NOMO-1 treated with dmso at 0.1 percent for 144 hours (cell line): Measurements from ENCODE around the gene ZNF648.
"Not testable (repeated sequence)": the region's sequence is repeated elsewhere in the genome, so short reads cannot be mapped to it uniquely, and the experiment has no call there.

ENCODE experiments used
- DNase-seq: peaks from one replicate; lab custom pipeline; 2025; ENCODE audit not compliant: unreplicated experiment; lab: John Stamatoyannopoulos, UW

The ZNF648 gene

DNA sequence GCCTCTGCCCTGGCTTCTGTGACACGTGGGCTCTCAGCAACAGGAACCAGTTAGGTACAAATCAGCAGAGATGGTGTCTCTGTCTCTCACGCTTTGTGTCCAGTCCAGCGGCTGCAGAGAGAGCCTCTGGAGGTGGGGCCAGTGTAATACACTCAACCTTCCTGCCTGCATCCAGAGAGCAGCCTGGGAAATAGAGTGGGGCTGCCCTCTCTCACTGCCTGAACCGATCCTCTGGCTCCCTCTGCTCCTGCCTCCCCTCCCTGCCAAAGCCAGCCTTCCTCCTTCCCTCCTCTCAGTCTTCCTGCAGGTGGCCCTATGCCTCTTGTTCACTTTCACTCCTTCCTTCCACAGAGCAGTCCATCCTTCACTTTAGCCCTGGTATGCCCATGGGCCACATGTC lies at the start of gene ZNF648:
Gene ZNF648 (minus strand): TSS at position 119 of the 400 bp plus-strand sequence. CDS start 3,702 bp downstream, outside the sequence.
- no peak for DNase-seq

DNA sequence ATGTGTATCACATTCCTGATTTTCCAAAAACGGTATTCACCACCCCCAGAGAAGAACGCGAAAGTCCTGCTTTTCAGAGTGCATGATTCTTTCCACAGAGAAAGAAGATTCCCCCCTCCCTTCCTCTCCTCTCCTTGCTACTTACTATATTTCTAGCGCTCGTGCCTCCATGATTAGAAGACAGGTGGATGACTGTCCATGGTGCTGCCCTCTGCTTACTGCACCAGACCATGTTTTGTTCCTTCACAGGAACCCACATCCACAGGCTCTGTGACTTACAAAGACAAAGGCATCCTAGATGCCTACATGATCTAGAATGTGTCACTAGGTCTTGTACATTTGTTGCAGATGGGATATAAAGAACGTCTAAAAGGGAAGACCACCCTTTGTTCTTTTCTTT lies 49.1 kb upstream of the ZNF648 start:
- DNase-seq: no peak

DNA sequence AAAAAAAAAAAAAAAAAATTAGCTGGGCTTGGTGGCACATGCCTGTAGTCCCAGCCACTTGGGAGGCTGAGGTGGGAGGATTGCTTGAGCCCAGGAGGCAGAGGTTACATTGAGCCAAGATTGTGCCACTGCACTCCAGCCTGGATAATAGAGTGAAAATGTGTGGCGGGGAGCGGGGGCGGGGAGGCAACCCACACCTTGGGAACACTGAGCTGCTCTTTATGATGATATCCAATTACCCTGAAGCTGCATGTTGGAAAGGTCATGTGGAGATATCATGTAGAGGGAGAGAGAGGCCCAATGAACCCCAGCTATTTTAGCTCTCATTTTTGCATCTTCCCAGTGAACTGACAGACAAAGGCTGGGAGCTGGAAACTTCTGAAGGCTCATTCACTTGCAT lies 48.3 kb upstream of the ZNF648 start:
- DNase-seq: no peak

DNA sequence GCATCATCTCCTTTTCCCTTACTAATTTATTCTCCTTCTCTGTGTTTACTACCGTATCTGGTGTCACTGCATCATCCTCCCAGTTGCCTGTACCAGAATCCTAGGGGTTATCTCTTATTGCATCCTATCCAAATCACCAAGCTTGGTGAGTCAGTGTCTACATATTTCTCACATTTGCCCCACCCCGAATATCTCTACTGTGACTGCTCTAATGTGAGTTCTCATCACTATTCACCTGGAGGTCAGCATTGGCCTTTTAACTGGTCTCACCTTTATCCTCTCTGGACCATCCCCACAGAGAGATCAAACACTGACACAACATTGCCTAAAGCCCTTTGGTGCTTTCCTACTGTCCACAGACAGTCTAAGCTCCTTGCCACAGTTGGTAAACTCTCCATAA lies 45.7 kb upstream of the ZNF648 start:
- no peak for DNase-seq

GRCh38 chr1:182102043-182102416 lies 40.5 kb upstream of the ZNF648 start:
- no peak for DNase-seq

- DNase-seq: no peak
Measured at GRCh38 chr1:182101415-182102042, 40.0 kb upstream of the ZNF648 start.

GRCh38 chr1:182098301-182098700 lies 36.8 kb upstream of the ZNF648 start:
- DNase-seq: no peak

GRCh38 chr1:182095946-182096345 lies 34.4 kb upstream of the ZNF648 start:
- no peak for DNase-seq

DNA sequence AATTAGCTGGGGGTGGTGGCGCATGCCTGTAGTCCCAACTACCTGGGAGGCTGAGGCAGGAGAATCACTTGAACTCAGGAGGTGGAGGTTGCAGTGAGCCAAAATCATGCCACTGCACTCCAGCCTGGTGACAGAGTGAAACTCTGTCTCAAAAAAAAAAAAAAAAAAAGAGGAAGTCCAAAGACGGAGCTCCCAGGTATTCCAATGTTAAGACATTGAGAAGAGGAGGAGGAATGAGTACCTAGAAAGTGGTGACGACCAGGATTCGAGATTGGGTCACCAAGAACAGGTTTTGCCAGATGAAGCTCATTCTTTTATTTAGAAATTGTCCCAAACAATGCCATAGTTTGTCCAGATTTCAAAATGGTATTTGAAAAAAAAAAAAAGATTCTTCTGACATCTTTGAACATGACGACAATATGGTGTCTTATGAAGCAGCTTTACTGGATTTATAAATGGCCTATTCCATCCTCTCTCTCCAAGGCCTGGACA lies 33.0 kb upstream of the ZNF648 start:
- not testable (repeated sequence) for DNase-seq

- DNase-seq: no peak
Measured at GRCh38 chr1:182093781-182094180, 32.3 kb upstream of the ZNF648 start.

DNA sequence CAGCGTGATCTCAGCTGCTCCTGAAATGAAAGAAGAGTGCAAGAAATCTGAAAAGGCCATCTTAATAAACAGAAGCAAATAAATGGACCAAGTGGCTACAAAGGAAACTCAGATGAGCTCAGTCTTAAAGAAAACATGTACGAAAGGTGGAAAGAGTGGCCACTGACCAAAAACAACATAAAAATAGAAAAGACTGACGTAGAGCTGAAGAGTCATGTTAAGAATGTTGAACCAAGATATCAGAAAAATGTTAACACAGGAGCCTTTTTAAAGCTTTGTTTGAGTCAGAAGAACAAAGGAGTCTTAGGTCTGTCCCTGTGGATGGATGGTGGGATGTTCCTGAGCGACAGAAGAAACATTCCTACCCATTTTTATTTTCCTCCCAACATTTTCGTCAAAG lies 30.8 kb upstream of the ZNF648 start:
- no peak for DNase-seq

- DNase-seq: no peak
Measured at GRCh38 chr1:182091083-182091482, 29.6 kb upstream of the ZNF648 start.

DNA sequence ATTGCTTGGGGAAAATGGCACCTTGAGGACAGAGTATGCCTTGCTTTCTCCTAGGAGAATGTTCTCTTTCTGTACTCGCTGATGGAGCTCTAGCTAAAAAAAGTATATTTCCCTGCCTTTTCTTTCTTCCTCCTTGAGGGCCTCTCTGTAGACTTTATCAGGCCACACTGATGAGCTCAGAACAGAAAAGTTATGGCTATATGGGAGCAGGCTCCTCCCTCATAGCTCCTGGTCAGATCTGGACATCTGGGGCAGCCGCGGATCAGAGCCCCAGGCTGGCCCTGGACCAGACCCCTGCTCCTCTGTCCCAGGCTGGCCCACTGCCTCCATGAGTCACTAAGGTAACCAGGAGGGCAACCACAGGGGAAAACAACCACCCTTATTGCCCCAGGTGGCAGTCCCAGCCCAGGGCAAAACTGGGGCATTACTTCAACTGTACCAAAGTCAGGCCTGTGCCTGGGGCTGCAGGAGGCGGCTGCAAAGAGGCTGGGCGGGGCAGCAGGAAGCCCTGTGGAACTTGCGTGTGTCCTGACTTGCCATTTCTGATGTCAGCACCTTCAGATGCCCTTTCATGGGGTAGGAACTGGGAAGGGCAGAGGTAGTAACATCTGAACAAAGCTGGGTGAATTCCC lies 26.3 kb upstream of the ZNF648 start:
- no peak for DNase-seq

GRCh38 chr1:182087304-182087703 lies 25.8 kb upstream of the ZNF648 start:
- DNase-seq: no peak

GRCh38 chr1:182086620-182087019 lies 25.1 kb upstream of the ZNF648 start:
- DNase-seq: no peak

DNA sequence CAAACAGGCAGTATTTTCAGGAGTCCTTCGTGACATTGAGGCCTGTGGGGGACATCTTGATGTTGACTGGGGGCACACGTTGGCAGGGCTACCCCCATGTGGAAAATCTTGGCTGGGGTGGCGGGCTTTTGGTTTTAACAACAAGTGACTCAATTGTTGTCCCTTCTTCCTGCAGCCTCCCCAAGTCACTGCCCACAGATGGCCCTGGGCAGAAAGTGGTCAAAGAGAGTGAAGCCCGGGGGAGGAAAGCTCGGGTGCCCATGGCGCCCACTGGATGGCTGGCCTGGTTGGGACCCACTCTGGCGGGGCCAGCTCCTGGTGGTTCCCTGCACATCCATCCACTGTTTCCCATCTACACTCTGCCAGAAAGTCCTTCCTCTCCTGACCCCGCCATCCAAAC lies 24.6 kb upstream of the ZNF648 start:
- no peak for DNase-seq

GRCh38 chr1:182085726-182086125 lies 24.2 kb upstream of the ZNF648 start:
- DNase-seq: no peak

DNA sequence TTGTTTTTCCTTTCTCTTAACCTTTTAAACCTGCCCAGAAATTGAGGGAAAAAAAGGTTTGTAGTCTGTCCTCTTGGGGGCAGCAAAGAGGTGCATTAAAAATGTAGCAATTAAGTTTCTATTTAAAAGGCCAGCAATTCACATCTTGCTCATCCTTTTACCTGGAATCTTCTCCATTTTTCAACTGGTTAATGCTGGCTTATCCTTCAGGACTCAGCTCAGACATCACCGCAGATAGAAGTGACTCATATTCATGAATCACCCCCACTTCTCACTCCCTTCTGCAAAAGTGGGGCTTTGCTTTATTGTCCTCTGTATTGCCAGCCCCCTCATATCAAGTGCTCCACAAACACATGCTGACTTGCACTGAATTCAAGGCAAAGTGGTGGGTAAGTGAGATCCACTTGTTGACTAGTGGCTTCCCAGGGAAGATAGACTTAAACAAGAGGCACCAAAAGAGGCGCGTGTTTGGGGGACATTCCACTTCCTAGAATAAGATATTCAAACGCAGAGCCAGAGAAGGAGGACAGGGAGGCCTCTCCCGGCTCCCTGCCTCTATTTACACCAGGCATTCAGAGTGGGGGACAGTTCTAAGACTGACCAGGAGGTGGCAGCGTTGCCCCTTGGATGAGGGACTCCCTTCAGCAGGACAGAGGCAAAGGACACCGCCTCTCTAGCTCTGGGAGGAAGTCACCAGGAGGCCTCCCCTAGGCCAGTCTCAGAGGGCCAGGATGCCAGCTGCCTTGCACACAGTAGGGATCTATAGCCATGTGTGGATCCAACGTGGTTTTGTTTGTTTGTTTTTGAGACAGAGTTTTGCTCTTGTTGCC lies 23.2 kb upstream of the ZNF648 start:
- DNase-seq: peak; percentile 48

GRCh38 chr1:182083851-182084486 lies 22.5 kb upstream of the ZNF648 start:
- DNase-seq: no peak

DNA sequence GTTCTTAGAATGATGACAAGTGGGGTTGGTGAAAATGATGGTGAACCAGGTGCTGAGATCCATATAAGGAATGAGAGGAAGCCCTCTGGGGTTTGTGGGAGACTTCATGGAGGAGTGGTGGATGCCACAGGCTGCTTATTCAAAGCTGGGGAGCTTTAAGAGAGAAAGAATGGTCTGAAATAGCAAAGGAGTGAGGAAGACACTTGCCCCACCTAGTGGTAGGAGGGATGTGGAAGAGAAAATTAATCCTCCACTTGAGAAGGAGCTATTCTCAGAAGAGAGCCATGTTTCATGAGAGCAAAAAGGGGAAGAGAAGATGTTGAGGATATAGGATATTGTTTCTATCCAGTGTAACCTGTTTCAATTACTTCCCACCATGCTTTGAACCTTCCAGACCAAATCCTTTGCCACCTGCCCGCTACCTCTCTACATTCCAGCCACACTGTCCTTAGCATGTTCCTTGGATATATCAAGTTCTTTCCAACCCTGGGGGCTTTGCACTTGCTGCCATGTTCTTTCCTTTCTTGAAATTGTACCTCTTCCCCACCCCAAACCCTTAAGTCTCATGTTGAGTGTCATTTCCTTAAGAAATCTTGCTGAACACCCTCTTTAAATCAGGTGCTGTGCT lies 19.6 kb upstream of the ZNF648 start:
- peak; percentile 49 for DNase-seq

- DNase-seq: no peak
Measured at GRCh38 chr1:182080040-182080439, 18.5 kb upstream of the ZNF648 start.
